Left ventricle myocardium inferior (tissue), 1 donor: ENCODE measurements around the gene INPP5K. TPM values are rescaled to one million over a fixed set of nuclear protein-coding genes. Genes with fewer than 3 reads are reported as not detected.
"Not testable (repeated sequence)": the region's sequence is repeated elsewhere in the genome, so short reads cannot be mapped to it uniquely, and the experiment has no call there.

Experiments used
- DNase-seq: peaks from one replicate; pipeline ENCODE4 v3.0.0-alpha.2; 2020
- H3K27ac ChIP-seq: fragments of 200-600 bp; replicated peaks from 2 replicates; pipeline ENCODE4 v1.8.0; 2021
- H3K27me3 ChIP-seq: fragments of 200-600 bp; 2 replicates; pipeline ENCODE4 v1.8.0; 2021; ENCODE audit warnings: low read depth
- H3K36me3 ChIP-seq: fragments of 200-600 bp; 2 replicates; pipeline ENCODE4 v1.8.0; 2021
- H3K4me1 ChIP-seq: fragments of 200-600 bp; 2 replicates; pipeline ENCODE4 v1.8.0; 2021
- H3K4me3 ChIP-seq: fragments of 200-600 bp; 2 replicates; pipeline ENCODE4 v1.8.0; 2021; ENCODE audit warnings: mild to moderate bottlenecking, moderate library complexity
- H3K9me3 ChIP-seq: fragments of 200-600 bp; replicated peaks from 2 replicates; pipeline ENCODE4 v1.8.0; 2021
- intact Hi-C: fragments of 100-400 bp; cut with micrococcal nuclease; formaldehyde crosslinking; loops from one replicate; pipeline ENCODE4 v1.11.0; 2022
- total RNA-seq: library from RNA; stranded (reverse); fragmentation: NEBNext Ultra II Directional; extraction: Animal tissue kit (Norgen Biotek cat#: 25700); gene quantifications from one replicate; pipeline ENCODE4 v1.2.1, GENCODE V29; 2021
- TF ChIP-seq, protein P1 (sequence below): fragments of 200-600 bp; IDR thresholded peaks from 2 replicates; pipeline ENCODE4 v1.8.0; 2021; ENCODE audit warnings: antibody characterized with exemption, mild to moderate bottlenecking, borderline replicate concordance
- donor health status: DM: no; HTN: yes; CAD: no; lungs with severe emphysema.

The INPP5K gene
- total RNA-seq, 1 donor from 2014 or later, result 35.2 TPM

DNA sequence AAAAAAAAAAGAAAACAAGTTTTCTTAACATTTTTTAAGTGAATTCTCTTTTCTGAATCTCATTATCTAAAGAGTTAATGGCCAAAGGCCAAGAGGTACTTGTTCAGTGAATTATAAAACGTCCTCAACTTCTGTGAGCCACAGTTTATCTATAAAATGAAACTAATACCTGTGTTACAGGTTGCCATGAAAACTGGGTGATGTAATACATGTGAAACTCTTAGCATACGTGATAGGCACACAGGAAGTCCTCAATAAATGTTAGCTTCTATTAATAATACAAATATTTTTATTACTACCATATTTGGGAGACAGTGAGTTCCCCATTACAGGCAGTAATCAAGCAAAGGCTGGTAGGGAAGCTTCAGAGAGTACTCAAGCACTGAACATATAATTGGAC lies 13.5 kb upstream of the INPP5K start:
- no peaks in the 10 kb centered on the region for H3K9me3 ChIP-seq
- H3K27me3 ChIP-seq, result no peaks in the 10 kb centered on the region
- H3K27ac ChIP-seq, result no peak overlapping the region
- peaks cover 17% of the 10 kb centered on the region for H3K4me1 ChIP-seq
- no peak overlapping the region for H3K4me3 ChIP-seq
- peaks cover 94% of the 10 kb centered on the region for H3K36me3 ChIP-seq
- TF ChIP-seq, protein P1, sequence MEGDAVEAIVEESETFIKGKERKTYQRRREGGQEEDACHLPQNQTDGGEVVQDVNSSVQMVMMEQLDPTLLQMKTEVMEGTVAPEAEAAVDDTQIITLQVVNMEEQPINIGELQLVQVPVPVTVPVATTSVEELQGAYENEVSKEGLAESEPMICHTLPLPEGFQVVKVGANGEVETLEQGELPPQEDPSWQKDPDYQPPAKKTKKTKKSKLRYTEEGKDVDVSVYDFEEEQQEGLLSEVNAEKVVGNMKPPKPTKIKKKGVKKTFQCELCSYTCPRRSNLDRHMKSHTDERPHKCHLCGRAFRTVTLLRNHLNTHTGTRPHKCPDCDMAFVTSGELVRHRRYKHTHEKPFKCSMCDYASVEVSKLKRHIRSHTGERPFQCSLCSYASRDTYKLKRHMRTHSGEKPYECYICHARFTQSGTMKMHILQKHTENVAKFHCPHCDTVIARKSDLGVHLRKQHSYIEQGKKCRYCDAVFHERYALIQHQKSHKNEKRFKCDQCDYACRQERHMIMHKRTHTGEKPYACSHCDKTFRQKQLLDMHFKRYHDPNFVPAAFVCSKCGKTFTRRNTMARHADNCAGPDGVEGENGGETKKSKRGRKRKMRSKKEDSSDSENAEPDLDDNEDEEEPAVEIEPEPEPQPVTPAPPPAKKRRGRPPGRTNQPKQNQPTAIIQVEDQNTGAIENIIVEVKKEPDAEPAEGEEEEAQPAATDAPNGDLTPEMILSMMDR, result no peak
- intact Hi-C loops, result no loop called here
- no peak for DNase-seq

DNA sequence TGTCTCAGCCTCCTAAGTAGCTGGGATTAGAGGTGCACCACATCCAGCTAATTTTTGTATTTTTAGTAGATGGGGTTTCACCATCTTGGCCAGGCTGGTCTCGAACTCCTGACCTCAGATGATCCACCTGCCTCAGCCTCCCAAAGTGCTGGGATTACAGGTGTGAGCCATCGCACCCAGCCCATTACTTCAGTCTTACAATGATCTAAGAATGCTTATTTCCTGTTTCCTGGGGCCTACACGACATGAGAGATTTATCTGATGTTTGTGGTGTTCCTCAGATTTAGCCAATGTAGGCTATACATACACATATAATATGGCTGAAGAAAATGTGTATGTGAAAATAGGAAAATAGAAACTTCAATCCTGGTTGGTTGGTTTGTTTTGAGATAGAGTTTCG lies 10.5 kb upstream of the INPP5K start:
- H3K27me3 ChIP-seq, intact Hi-C loops, H3K9me3 ChIP-seq, H3K4me3 ChIP-seq, H3K4me1 ChIP-seq, H3K27ac ChIP-seq, DNase-seq: not testable (repeated sequence)
- H3K36me3 ChIP-seq, result peaks cover 82% of the 10 kb centered on the region

DNA sequence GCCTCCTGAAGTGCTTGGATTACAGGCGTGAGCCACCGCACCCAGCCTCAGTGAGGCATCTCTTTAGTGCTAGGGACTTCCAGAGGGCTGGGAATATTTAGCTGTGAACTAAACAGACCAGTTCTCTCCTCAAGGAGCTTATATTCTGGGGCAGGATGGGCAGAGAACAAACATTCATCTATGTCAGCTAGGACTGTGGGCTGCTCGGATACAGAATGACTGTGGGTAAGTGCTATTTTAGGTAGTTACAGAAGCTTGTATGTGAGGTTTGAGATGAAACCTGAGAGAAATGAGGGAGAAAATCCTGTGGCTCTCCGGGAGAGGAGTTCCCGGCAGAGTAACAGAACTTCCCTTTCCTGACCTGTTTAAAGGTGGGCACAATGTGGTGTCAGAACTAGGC lies 6.2 kb upstream of the INPP5K start:
- intact Hi-C loops, result no loop called here
- Histone ChIP-seq H3K27me3 (no peaks in the 10 kb centered on the region), H3K4me3 (no peak overlapping the region), H3K4me1 (peaks cover 2% of the 10 kb centered on the region), H3K36me3 (peaks cover 39% of the 10 kb centered on the region), H3K27ac (no peak overlapping the region), H3K9me3 (no peaks in the 10 kb centered on the region)
- TF ChIP-seq, protein P1, result no peak
- no peak for DNase-seq

DNA sequence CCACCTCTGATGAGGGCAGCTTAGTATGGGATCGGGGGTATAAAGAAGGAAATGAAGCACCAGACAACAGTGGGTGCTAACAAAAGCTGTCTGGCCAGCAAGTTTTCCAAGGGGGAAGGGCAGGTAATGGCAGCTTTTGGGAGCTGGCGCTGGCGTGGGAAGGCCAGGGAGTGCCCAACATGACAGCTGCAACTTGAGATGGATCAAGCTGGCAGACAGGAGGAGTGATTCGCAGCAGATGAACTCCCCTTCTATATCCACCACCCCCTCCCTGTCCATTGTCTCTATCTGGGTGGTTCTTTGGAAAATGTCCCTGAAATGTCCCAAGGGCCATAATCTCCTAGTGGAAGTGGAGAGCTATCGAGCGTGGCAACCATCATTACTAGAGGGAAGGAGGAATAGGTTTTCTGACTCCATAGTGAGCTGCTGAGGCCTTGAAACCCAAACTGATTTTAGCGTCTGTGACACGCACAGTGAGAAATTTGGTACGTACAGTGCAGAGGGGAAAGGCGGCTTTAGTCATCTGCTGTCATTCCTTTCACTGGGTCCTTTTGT lies 4.8 kb upstream of the INPP5K start:
- Histone ChIP-seq H3K4me1 (peaks cover 14% of the 10 kb centered on the region), H3K27ac (no peak overlapping the region), H3K9me3 (no peaks in the 10 kb centered on the region), H3K27me3 (no peaks in the 10 kb centered on the region), H3K4me3 (no peak overlapping the region), H3K36me3 (peaks cover 25% of the 10 kb centered on the region)
- TF ChIP-seq, protein P1, result no peak
- no peak for DNase-seq
- intact Hi-C loops, result no loop called here

DNA sequence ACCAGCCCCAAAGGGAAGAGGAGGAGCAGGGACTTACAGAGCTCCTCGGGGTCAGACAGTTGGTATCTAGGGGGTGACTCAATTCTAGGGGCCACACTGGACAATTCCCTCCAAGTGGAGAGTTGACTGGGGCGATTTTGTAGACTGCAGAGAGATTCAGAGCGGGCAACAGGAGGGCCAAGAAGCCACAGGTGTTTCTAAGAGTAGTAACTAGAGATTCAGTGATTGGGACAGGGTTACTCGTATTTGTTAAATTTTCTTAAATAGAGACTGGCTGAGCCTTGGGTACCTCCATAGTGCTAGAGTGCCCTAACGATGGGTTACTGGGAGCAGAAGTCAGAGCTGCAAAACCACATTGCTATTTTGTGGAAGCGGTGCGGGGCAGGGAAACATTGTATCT lies 3.3 kb upstream of the INPP5K start:
- Histone ChIP-seq H3K9me3 (no peaks in the 10 kb centered on the region), H3K4me3 (no peak overlapping the region), H3K27ac (no peak overlapping the region), H3K36me3 (peaks cover 15% of the 10 kb centered on the region), H3K27me3 (no peaks in the 10 kb centered on the region), H3K4me1 (peaks cover 29% of the 10 kb centered on the region)
- no peak for DNase-seq
- intact Hi-C loops, result loop anchor here (5.0 to 10.0 kb wide), 2 partner anchors 65 to 152 kb away; partner anchors contain the start of gene CRK
- TF ChIP-seq, protein P1, result no peak

DNA sequence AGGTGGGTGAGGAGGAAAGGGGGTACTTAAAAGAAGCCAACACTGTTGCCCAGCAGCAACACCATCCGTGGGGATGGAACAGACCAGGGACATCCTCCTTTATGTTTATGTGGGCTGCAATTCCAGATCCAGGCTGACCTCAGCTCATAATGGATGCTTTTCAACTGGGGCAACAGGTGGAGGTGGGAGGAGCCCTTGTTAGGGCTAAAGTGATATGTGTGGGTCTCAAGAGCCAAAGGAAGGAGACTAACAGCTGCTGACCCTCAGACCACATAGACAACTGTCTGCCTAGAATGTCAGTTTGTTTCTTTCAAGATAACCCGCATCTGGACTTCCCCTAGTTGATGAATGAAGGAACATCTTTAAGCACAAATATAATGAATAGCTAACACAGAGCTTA lies 2.0 kb upstream of the INPP5K start:
- H3K27ac ChIP-seq, result no peak overlapping the region
- TF ChIP-seq, protein P1, result no peak
- peaks cover 16% of the 10 kb centered on the region for H3K36me3 ChIP-seq

More for the DNA sequence above, 2.0 kb upstream of the INPP5K start:
- peaks cover 41% of the 10 kb centered on the region for H3K4me1 ChIP-seq
- H3K9me3 ChIP-seq, result no peaks in the 10 kb centered on the region
- intact Hi-C loops, result loop anchor here (5.0 to 10.0 kb wide), 2 partner anchors 64 to 151 kb away; partner anchors contain the start of gene CRK
- no peak for DNase-seq
- H3K4me3 ChIP-seq, result no peak overlapping the region
- H3K27me3 ChIP-seq, result no peaks in the 10 kb centered on the region
